Loucy (cell line): Measurements from ENCODE around the gene BLCAP.
"Not testable (repeated sequence)": the region's sequence is repeated elsewhere in the genome, so short reads cannot be mapped to it uniquely, and the experiment has no call there.

Source experiments
- EZH2phosphoT487 ChIP-seq: fragments of 200-600 bp; IDR thresholded peaks from 2 replicates; pipeline ENCODE4 v1.6.1; 2018; ENCODE audit warnings: antibody characterized with exemption, mild to moderate bottlenecking, moderate library complexity, borderline replicate concordance
- TF ChIP-seq, protein P1 (sequence below): fragments of 200-600 bp; sonication (generic); conservative IDR thresholded peaks from 2 replicates; pipeline ENCODE4 v1.5.1; 2014; ENCODE audit warnings: mild to moderate bottlenecking, antibody characterized with exemption, low read length

DNA sequence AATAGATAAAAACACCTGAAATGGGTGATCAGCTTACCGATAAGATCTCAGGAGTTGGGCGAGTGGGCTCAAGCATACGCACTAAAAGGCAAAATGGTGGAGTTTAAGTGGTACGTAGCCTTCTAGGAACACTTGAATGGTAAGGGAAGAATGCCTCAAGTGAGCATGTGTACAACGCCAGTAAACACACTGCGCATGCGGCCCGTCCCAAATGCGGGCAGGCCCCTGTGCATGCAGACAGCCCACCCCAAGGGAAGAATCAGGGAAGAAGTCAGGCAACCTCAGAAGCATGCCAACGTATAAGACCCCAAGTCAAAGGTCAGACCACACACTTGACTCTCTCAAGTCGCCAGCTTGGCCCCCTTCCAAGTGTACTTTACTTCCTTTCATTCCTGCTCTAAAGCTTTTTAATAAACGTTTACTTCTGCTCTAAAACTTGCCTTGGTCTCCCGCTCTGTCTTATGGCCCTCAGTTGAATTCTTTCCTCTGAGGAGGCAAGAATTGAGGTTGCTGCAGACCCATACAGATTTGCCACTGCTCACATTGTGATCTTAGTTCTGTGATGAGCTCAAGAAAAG lies 27.1 kb upstream of the BLCAP start:
- TF ChIP-seq, protein P1, sequence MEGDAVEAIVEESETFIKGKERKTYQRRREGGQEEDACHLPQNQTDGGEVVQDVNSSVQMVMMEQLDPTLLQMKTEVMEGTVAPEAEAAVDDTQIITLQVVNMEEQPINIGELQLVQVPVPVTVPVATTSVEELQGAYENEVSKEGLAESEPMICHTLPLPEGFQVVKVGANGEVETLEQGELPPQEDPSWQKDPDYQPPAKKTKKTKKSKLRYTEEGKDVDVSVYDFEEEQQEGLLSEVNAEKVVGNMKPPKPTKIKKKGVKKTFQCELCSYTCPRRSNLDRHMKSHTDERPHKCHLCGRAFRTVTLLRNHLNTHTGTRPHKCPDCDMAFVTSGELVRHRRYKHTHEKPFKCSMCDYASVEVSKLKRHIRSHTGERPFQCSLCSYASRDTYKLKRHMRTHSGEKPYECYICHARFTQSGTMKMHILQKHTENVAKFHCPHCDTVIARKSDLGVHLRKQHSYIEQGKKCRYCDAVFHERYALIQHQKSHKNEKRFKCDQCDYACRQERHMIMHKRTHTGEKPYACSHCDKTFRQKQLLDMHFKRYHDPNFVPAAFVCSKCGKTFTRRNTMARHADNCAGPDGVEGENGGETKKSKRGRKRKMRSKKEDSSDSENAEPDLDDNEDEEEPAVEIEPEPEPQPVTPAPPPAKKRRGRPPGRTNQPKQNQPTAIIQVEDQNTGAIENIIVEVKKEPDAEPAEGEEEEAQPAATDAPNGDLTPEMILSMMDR = not testable (repeated sequence)
- not testable (repeated sequence) for TF ChIP-seq EZH2phosphoT487
